HL-60/S4 treated with retinoic acid at 250 ng/mL for 4 days and 3 days (cell line): ENCODE data around the gene MICAL3.

Experiments
- in situ Hi-C: fragments of 300-500 bp; cut with MboI; formaldehyde crosslinking; loops from 2 replicates; pipeline ENCODE4 v1.7.0; 2022; ENCODE audit warnings: low sequenced_read_pairs

MICAL3 gene

DNA sequence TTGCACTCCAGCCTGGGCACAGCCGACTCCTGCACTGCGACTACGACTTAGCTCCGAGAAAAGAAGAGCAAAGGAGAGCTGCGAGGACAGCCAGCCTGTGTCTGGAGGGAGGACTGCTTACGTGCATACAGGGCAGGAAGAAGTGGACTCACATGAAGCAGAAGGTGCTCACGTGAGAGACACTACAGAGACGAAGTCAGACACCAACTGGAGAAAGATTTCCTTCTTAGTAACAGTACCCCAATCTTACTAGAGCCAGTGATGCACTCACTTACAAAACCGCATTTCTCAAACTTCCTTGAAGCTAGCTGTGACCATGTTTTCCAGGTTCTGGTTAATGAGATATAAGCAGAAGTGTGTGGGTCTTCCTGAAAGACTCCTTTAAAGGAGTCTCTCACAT lies 67.7 kb downstream of the MICAL3 start:
- in situ Hi-C loops, result no loop called here

GRCh38 chr22:17955590-17956379 lies 68.6 kb downstream of the MICAL3 start:
- in situ Hi-C loops, result no loop called here

- in situ Hi-C loops, result no loop called here
These were observed 69.3 kb downstream of the MICAL3 start for GRCh38 chr22:17954860-17955587.

- in situ Hi-C loops, result no loop called here
These were observed 70.0 kb downstream of the MICAL3 start for GRCh38 chr22:17954200-17954859.

GRCh38 chr22:17953147-17953546 lies 71.2 kb downstream of the MICAL3 start:
- in situ Hi-C loops, result no loop called here

- in situ Hi-C loops, result no loop called here
These were observed 72.0 kb downstream of the MICAL3 start for GRCh38 chr22:17952273-17952801.

DNA sequence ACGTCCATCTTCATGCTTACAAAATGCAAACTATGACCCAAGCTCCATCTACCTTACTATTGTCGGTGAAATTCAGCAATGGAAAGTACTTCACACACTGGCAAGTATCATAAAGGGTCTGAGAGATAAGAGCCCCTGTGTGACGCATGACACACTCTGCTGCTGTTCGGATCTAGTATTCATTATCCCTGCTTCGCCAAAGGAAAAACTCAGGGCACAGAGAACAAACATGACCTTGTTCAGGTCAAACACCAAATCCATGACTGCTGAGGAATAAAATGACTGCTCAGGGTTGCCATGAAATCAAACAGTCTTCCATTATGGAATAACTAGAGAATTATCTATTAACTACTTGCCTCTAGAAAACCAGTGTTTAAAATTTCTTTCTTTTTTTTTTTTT lies 73.0 kb downstream of the MICAL3 start:
- in situ Hi-C loops, result no loop called here

DNA sequence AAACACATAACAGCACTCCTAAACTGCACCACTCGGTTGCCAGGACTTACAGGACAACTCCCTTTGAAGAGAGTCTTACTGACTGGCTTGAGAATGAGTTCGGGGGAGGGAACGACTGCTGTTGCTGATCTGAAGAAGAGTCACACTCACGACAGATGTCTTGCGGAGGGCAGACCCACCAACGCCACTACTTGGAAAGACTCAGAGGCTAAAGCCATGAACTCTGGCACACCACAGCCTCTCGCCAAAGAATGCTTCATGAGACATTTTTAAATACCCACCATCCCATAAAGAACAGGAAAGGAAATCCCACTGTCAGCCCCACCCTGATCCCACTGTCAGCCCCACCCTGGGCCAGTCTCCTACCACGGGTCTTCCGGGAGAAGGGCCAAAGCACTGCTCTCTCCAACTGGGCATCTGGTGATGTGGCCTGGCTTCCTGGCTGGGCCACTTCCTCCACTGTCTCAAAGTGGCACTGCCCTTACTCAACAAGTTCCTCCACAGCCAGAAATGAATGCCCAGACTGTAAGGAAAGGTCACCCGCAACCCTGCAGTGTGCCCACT lies 73.6 kb downstream of the MICAL3 start:
- in situ Hi-C loops, result no loop called here

DNA sequence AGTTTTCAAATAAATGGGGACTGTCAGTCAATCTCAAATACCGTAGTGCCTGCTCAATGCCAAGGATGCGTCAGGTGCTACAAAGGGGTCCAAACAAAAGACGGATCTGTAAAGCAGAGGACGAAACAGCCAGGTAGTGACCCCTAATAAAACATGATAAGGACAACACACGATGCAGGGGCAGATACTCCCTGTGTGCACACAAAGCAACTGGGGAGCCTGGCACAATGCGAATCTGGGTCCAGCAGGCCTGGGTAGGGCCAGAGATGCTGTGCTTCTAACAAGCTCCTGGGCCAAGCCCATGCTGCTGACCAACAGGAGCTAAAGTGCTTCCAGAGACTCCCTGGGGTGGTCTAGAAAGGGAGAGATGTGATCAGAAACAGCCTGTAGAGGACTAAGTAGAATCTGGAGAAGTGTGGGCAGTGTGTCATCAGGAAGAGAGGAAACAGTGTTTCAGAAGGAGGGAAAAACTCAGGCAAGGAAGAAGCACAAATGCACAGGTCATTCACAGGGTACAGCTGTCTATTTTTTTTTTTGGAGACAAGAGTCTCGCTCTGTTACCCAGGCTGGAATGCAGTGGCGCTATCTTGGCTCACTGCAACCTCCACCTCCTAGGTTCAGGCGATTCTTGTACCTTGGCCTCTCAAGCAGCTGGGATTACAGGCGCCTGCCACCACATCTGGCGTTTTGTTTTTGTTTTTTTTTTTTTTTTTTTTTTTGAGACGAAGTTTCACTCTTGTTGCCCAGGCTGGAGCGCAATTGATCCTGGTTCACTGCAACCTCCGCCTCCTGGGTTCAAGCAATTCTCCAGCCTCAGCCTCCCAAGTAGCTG lies 74.5 kb downstream of the MICAL3 start:
- in situ Hi-C loops, result no loop called here

DNA sequence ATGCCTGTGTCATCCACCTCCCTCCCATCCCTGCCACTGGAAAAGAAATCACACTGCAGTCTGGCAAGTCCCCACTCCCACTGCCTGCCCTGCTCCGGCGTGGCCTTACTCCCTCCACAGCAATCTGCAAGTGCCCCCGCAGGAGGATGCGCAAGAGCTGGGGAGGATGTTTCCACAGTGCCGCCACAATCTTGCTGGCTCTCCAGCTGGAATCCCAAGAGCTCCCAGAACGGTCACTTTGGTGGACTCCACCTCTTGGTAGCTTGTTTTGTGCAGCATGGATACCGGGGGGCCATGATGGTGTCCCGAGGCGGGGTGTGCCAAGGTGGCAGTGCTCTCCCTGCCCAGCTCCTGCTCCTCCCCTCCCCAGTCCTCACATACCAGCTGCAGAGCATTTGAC lies 76.3 kb downstream of the MICAL3 start:
- in situ Hi-C loops, result no loop called here

- in situ Hi-C loops, result no loop called here
These were observed 77.5 kb downstream of the MICAL3 start for GRCh38 chr22:17946662-17947367.

GRCh38 chr22:17945888-17946648 lies 78.3 kb downstream of the MICAL3 start:
- in situ Hi-C loops, result no loop called here

DNA sequence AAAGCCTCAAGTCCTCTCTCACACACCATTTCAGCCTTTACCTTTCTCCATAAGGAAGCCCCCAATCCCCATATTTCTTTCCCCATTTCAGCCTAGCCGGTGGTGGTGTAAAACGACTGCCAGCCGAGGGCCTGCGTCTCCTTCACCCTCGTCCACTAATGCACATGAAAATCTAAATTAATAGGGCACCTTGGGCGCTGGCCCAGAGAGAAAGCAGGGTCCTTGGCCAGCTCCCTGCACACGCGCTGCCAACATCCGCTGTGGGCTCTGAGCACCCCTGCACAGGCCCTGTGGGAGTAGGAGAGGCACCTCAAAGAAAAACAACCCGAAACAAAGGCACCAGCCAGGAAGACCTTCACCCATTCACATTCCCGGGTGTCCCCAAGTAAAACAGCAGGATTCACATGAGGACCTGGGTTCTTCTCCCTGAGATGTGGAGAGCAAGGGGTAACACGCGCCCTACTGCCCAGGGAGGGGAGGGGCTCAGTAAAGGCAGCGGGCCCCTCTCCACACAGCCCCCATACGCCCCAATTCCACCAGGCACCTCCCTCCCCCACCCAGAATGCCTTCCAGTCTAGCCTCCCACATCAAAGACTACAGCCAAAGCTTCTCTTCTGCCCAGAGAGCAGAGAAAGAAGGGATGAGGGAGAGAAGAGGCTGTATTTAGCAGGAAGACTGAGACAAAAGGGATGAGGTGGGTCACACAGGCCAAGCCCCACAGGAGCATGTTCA lies 79.0 kb downstream of the MICAL3 start:
- in situ Hi-C loops, result no loop called here

DNA sequence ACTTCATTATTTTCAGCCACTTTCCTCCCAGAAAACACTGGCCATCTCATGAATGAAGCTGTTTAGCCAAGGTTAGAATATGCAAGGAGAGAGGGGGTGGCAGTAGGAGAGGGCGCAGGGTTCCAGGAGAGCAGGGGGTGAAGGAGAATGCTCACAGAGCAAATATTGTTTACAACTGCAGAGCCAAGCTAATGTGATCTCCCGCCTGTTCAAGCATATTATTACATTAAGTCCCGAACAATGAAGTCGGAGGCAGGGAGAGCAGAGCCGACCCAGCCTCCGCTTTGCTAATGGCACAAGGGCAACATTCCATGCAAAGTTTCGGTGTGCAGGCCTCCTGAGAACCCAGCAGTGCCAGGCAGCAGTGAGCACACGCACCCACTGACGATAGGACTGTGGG lies 80.1 kb downstream of the MICAL3 start:
- in situ Hi-C loops, result no loop called here

DNA sequence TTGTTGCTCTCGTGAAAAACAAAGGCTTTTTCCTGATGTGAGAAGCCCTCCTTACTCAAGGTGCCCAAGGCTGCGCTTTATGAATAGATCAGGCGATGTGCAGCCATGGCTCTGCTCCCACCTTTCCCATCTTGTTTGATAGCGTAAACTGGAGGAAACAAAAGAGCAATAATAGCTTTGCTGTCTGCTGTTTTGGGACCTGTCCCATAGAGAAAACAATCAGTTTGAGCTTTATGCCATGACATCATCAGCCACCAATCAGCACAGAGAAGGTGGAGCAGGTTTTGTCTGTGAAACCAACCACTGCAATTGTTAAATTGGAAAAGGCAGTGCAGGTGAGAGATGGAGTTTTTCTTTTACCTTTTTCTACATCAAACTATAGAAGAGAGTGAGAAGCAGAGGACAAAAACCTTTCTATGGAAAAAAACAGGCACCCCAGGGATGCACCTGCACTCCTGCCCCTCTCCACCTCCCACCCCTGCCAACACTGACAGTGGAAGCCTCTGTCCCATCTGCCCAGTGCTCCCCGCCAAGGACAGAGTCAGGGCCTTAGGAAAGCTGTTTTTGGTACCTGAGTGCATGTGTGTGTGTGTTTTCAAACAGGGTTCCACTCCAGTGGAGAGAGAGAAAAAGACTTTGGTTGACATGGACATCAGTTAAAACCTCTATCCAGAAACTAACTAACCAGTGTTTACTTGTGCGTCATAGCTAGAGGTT lies 80.7 kb downstream of the MICAL3 start:
- in situ Hi-C loops, result no loop called here

DNA sequence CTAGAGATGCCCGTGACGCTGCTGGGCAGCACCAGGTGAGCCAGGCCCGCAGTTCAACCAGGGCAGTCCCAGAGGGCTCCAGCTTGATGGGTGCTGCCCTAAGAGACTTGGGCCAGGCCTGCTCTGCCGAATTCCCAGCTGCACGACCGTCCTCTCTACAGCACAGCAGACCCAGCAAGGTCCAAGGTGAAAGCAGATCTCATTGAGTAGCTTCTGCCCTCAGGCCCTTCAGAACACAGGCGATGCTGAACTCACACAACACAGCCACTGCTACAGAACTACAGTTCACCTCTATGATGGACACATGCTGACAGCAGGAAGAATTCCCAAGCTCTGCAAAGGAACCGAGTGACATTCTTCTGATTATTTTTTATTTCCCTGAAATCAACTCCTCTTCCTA lies 81.6 kb downstream of the MICAL3 start:
- in situ Hi-C loops, result no loop called here

DNA sequence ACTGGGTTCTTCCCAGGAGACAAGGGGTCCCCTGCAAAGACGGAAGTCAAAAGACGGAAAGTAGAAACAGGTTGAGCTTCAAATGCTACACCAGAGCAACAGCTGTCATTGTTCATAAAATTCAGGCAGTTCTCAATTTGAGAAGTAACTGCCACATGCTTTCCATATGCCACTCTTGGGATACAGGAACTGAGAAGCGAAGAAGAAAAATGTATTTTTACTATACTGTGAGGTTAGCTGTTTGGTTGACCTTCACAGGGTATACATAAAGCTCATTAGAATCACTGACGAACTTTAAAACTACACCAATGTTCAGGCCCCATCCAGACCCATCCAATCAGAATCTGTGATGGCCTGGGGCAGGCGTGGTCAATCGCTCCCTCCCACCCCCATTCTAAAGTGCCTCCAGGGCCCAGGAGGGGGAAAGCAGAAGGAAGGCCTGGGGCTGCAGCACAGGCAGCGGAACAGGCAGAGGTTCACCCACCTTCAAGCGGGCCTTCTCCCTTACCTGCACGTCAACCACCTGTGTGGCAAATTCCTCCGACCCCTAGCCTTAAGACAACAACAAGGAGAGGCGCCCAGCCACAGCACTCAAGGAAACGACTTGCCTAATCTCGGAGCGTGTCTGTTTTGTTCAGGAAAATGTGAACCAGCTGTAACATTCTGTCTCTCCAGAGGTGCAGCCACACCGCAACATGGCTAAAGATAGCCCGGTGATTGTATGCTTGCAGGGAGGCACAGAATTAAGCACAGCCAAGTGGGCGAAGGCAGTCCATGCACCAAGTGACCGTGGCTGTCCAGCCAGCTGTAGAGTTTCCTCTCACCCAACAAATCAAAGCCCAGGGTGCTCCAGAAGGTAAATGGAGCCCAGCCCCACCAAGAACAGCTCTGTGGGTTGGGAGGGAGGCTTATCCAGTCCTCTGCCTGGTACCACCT lies 82.6 kb downstream of the MICAL3 start:
- in situ Hi-C loops, result no loop called here
